IPS DF 4.7 (cell line): ENCODE data around the gene ESYT2.
"Not testable (repeated sequence)": the region's sequence is repeated elsewhere in the genome, so short reads cannot be mapped to it uniquely, and the experiment has no call there.

Source experiments
- DNase-seq: peaks from one replicate; pipeline ENCODE4 v3.0.0-alpha.2; 2013; ENCODE audit warnings: low spot score; ENCODE audit errors: extremely low read depth

Gene ESYT2

DNA sequence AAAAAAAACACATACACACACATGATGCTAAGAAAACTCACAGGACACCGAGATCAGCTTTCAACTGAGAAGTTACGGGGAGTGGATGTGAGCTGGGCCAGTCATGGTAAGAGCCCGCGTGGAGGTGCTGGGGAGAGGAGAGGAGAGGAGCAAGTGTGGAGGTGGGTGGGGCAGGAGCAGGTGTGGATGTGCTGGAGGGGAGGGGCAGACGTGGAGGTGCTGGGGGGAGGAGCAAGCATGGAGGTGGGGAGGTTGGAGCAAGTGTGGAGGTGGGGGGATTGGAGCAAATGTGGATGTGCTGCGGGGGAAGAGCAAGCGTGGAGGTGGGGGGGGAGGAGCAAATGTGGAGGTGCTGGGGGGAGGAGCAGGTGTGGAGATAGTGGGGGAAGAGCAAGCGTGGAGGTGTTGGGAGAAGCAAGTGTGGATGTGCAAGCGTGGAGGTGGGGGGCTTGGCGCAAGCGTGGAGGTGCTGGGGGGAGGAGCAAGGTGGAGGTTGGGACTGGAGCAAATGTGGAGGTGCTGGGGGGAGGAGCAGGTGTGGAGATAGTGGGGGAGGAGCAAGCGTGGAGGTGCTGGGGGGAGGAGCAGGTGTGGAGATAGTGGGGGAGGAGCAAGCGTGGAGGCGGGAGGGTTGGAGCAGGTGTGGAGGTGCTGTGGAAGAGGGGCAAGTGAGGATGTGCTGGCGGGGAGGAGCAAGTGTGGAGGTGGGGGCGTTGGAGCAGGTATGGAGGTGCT is 100.2 kb downstream of the ESYT2 start:
- DNase-seq, result no peak

DNA sequence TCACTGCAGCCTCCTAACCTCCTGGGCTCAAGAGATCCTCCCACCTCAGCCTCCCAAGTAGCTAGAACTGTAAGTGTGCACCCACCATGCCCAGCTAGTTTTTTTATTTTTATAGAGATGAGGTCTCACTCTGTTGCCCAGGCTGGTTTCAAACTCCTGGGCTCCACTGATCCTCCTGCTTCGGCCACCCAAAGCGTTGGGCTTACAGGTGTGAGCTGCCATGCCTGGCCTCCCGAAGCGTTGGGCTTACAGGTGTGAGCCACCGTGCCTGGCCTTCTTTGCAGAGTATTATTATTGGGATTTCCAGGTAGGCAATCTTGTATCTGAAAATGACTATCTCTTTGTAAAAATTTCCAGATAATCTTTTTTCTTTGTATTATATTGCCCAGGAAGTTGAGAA is 101.6 kb downstream of the ESYT2 start:
- DNase-seq, result no peak

DNA sequence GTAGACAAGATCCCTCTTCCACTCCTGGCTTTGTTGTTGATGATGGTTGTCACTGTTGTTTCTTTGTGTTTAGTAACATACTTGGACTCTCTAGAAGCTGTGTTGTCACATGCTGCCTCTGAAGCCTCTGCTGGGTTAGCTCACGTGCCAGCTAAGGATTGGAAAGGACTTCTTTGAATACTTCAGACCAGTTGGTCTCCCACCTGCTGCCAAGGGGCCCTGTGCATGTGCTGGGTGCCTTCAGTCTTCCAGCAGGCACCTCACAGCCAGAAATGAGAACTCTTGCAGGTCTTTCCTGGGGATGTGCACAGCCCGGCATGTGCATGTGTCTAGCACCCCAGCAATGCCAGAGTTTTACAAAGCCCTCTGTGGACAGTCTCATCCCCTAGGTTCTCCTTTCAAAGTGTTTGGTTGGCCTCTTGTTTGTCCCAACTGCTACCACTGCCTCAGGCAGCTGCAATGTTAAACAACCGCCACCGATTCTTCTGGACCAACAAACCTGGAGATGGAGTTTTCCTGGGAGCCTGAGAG is 103.0 kb downstream of the ESYT2 start:
- no peak for DNase-seq

DNA sequence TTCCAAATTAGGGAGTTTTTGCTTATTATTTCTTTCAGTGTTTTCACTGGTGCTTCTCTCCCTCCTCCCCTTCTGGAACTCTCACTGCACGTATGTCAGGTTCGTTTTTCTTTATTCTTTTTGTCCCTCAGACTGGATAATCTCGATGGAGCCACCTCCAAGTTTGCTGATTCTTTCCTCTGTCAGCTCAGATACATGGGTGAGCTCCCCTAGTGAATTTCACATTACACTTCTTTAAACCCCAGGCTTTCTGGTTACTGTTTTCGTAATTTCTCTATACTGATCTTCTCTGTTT is 103.9 kb downstream of the ESYT2 start:
- no peak for DNase-seq

DNA sequence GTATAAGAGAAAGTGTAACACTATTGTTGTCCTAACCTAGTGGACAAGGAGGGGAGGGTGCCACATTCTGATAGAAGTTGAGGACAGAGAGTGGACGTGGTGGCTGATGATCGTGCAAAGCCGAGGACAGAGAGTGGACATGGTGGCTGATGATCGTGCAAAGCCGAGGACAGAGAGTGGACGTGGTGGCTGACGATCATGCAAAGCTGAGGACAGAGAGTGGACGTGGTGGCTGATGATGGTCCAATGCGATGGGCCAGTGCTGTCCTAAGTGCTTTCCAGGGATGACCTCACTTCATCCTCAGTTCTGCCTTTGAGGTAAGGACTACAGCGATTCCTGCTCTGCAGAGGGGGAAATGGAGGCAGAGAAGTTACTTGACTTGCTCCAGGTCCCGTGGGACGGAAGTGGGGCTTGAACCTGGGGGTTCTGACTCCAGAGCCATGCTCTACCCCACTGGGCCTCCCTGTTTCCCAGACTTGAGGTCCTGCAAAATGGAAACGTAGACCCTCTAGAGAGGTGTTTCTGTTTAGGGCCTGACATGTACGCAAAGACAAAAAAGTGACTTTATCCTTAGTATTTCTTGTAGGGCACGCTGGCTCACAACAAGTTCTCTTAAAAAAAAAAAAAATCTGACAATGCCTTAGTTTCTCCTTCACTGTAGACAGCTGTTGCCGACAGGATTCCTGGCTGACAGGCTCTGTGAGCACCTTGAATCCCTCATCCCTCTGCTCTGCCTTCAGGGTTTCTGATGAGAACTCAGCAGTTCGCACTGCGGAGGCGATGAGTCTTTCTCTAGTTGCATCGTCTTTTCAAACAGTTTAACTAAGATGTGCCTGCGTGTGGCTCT is 104.4 kb downstream of the ESYT2 start:
- no peak for DNase-seq

DNA sequence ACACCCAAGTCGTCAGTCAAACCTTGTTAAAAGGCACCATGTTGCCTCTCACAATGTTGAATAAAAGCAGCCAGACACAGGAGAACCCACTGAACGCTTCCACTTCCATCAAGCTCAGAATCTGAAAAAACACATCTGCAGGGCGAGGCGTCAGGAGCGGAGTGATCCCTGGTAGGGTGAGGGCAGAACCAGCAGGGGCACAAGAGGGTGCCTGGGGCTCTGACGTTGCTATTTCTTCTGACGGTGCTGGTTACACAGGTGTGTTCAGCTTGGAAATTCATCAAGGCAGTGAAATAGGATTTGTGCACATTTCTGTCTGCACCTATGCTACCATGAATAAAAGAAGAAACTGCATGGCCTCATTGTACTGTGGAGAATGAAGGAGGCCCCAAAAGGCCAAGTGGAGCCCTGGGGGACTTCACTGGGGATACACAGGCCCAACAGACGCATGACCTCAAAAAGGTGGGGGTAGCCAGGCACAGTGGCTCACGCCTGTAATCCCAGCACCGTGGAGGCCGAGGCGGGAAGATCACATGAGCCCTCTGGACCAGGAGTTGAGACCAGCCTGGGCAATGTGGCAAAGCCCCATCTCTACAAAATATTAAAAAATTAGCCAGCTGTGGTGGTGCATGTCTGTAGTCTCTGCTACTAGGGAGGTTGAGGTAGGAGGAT is 105.5 kb downstream of the ESYT2 start:
- DNase-seq, result no peak

DNA sequence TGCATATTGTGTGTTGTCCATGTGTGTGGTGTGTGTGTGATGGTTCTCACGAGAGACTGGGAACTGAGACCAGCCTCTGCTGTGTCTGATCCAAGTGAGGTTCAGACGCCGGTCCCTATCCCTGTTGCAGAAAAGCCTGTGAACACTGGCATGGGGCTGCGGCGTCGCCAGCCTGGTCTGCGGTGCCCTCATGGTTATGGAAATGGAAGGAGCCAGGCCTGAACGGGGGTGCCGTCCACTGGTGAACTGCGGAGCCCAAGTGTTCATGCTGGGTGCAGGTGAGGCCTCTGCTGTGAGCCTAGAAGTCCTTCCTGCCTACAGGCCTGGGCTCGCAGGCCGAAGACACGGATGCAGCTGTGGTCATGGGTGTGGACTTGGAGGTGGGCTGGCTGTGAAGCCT is 106.0 kb downstream of the ESYT2 start:
- DNase-seq, result no peak

DNA sequence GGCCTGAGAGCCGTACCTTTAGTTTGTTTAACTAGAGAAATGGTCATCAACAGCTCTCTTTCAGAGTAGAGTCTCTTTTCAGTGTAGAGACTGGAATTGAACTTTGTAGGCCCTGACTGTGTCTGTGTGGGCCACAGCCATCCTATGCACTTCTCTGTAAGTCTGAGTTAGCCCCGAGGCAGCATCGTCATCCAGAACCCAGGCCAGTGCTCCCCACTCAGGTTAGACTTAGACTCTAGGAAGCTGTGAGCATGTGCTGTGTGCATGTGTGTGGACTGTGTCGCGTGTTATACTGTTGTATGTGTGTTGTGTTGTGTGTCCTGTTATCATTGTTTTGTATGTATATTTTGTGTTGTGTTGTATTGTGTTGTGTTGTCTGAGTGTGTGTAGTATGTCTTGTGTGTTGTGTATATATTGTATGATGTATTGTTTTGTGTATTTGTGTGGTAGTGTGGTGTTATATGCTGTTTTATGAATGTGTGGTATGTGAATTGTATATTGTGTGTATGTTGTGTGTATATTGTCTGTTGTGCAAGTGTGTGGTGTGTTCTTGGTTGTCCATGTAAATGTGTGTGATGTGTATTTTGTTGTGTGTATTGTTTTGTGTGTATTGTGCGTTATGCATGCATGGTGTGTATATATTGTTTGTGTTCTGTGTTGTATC is 106.6 kb downstream of the ESYT2 start:
- no peak for DNase-seq

DNA sequence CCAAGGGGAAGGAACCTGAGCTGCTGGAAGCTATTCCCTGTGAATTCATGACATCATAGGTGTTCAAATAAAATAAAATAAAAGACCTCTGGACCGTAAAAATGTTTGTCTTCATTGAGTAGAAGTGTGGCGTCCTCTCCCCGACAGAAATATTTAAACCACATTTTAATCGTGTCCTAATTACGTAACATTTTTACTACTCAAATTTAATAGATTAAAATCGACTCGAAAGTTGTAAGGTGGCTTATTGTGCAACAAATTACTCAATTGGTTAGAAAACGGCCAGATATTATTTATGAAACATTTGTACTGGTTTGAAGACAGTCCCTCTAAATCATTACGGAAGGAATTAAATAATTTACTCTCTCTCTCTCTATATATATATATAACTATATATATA is 109.2 kb downstream of the ESYT2 start:
- DNase-seq, result no peak

DNA sequence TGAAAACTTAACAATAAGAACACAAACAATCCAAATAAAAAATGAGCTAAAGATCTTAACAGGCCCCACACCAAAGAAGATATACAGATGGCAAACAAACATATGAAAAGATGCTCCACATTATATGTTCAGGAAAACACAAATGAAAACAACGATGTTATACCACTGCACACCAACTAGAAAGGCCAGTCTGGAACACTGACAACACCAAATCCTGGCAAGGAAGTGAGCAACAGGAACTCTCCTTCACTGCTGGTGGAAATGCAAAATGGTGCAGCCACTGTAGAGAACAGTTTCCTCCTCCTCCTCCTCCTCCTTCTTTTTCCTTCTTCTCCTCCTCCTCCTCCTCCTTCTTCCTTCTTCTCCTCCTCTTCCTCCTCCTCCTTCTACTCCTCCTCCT is 112.5 kb downstream of the ESYT2 start:
- DNase-seq, result no peak

DNA sequence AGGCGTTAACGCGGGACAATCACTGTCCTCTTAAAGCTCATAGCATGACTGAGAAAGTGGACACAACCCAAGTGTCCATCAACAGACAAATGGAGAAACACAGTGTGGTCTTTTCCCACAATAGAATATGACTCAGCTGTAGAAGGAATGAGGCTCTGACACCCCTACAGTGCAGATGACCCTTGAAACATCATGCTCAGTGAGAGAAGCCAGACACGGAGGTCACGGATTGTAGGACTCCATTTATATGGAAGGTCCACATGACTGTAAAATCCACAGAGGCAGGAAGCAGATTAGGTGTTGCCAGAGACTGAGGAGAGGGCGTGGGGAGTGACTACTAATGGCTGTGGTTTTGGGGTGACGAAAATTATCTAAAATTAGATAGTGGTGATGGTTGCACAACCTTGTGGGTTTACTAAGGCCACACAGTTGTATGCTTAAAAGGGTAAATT is 118.6 kb downstream of the ESYT2 start:
- DNase-seq, result no peak

DNA sequence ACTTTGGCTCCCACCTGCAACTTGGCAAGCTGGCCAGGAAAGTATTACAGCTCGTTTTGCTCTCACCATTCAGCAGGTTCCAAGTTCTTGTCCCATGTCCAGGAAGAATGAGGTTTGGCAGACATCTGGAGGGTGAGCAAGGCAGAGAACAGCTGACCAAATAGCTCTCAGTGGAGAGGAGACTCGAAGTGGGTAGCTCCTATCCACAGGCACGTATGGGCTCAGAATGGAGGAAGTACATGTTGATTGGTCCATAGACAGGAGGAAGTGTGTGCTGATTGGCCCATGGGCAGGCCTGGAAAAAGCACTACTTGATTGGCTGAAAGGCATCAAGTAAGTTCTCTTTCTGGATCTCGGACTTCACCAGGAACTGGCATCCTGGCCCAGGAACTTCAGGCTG is 121.7 kb downstream of the ESYT2 start:
- DNase-seq, result no peak

DNA sequence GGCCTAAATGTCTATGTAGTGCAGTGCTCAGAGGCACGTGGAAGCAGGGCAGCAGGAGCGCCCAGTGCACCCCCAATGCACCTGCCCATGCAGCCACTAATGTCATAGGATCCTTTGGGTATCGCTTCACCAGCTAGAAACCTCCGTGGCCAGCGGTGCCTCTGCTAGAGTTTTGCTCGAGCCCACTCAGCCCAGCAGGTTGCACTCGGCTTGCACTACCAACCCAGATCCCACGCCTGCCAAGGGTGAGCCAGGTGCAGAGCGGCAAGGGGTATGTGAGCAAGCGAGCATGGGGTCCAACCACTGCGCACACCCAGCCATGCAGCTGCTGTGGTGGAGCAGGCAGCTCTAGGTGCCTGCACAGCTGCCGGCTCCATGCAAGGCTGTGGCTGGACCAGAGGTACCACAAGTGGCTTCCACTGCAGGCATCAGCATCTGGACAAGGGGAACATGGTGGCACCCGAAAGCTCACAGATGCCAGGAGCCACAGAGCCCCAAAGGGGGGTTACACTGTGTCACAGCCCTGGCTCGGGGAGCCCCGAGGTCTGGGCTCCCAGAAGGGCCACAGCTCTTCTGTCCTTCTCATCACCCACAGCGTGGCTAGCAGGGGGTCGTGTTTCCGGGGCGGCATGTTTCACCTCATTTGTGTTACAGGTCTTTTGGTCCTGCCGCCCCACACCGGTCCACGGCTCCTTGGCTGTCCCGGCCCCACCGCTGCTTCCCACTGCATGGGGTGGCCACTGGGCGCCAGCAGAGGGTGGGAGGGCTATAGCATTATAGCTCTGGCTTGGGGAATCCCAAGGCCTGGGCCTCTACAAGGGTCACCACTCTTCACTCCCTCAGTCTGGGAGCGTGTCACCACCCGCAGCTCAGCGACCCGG is 122.4 kb downstream of the ESYT2 start:
- DNase-seq, result no peak

DNA sequence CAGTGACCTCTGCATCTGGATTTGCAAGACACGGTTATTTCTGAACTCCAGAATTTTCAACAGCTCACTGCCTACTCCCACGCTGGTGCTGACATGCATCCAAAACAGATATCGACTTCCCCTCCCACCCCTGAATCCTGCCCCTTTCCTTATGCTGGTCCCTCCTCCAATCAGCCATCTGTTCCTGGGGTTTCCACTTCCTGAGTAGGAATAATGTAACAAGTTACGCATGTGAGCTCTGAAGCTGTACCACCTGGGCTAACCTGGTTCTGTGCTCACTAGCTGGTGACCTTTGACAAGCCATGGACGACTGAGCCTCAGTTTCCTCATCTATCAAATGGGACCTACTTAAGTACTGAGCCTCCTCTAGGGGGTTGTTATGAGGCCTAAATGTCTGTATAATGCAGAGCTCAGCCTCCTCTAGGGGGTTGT is 123.0 kb downstream of the ESYT2 start:
- DNase-seq, result no peak

DNA sequence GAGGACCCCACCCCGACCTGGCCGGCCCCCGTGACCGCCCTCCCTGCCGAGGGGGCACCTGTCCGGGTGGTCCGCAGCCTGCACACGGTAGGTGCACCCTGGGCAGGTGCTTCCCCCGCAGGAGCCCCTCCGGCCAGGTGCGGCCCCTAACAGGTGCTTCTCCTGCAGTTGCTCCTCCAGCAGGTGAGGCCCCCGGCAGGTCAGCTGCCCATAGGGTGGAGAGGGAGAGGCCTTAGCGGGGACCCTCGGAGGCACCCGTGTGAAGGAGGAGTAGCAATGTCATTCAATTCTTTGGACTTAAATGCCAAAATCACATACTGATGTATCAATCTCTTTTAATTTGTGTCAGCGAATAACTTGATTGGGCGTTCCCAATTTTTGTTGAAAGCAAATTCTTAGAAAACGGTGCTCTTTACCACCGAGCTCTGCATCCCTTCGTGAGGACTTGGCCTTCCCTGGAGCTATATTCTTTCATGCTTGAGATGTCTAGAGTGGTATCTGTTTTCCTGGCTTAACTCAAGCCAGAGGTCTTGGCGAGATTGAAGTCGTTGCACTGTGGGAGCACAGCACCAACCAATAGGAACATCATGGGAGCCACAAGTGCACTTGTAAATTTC is 124.0 kb downstream of the ESYT2 start:
- DNase-seq, result no peak

DNA sequence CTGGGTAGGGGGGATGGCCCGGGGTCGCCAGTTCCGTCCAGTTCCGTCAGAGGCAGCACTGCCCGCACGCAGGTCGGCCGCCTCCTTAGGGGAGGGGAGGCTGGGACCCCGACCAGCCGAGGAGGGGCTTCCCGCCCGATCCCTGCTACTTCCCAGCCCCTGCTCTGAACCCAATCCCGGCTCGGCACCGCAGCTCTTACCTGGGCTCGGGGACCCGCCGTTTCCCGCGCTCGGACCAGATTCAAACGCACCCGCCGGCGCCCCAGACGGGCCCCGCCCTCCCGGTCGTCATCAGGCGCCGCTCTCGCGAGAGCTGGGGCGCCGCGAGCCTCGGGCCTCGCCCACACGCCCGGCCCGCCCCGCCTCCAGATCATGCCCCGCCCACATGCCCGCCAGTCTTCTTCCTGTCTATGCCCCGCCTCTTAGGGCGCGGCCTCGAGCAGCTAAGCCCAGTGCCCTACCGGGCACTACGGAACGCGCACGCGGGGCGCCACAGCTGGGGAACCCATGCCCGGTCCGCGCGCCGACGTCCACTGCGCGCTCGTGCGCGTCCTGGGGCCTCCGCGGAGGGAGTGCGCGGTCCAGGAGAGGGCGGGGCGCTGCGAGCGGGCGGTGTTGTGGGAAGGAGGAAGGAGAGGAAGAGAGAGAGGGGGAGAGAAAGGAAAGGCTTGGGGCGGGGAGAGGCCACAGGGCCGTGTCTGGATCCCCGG is 124.6 kb downstream of the ESYT2 start, which contains the start of gene NCAPG2:
Gene NCAPG2 (minus strand): TSS at position 281 of the 710 bp plus-strand sequence. CDS start 2,905 bp downstream, outside the sequence.
- DNase-seq, result peak; percentile 44

DNA sequence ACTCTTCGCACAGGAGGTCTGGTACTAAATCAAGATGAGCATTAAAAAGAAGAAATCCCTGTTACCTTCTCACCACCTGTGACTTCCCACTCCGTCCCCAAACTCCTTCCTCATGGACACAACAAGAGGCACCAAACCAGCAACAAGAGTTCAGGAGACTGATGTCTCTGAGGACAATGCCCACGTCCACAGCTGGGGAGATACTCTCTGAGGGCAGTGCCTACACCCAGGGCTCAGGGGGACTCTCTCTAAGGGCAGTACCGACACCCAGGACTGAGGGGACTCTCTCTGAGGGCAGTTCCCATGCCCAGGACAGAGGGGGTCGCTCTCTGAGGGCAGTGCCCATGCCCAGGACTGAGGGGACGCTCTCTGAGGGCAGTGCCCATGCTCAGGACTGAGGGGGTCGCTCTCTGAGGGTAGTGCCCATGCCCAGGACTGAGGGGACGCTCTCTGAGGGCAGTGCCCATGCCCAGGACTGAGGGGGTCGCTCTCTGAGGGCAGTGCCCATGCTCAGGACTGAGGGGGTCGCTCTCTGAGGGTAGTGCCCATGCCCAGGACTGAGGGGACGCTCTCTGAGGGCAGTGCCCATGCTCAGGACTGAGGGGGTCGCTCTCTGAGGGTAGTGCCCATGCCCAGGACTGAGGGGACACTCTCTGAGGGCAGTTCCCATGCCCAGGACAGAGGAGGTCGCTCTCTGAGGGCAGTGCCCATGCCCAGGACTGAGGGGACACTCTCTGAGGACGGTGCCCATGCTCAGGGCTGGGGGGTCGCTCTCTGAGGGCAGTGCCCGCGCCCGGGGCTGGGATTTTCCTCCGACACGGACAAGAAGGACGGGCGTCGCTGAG is 125.4 kb downstream of the ESYT2 start:
- DNase-seq, result not testable (repeated sequence)

DNA sequence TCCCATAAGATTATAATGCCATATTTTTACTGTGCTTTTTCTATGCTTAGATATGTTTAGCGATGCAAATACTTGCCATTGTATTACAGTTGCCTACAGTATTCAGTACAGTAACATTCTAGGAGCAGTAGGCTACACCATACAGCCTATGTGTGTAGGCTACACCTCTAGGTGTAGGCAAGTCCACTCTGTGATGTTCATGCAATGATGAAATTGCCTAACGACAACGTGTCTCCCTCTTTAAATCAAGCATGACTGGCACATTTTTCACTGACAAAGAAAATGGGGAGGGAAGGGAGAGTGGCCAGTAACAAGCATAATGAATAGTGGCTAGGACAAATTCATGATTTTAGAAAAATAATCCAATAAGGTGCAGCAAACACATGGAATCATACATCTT is 126.4 kb downstream of the ESYT2 start:
- DNase-seq, result no peak
